Stimulated activated CD8-positive, alpha-beta memory T cell treated with anti-CD3 and anti-CD28 coated beads, Interleukin-12 subunit alpha, Interleukin-12 subunit beta, amount 100 ng/mL, for 1 hour (primary cell): Measurements from ENCODE around the gene DACH1.

Experiments
- DNase-seq: peaks from one replicate; pipeline ENCODE4 v3.0.0-alpha.2; 2020; ENCODE audit warnings: low read depth

The DACH1 gene

GRCh38 chr13:71583581-71583980, 283.4 kb downstream of the DACH1 start:
- no peak for DNase-seq

- no peak for DNase-seq
These were observed 286.4 kb downstream of the DACH1 start for GRCh38 chr13:71580614-71581013.

- DNase-seq: no peak
These were observed 289.0 kb downstream of the DACH1 start for GRCh38 chr13:71578048-71578447.

GRCh38 chr13:71577127-71577526, 289.9 kb downstream of the DACH1 start:
- no peak for DNase-seq

- no peak for DNase-seq
These were observed 290.4 kb downstream of the DACH1 start for GRCh38 chr13:71576571-71576970.

- DNase-seq: no peak
These were observed 320.1 kb downstream of the DACH1 start for GRCh38 chr13:71546881-71547280.

- no peak for DNase-seq
These were observed 326.9 kb downstream of the DACH1 start for GRCh38 chr13:71540098-71540497.

GRCh38 chr13:71536201-71536600, 330.8 kb downstream of the DACH1 start:
- DNase-seq: no peak

- no peak for DNase-seq
These were observed 342.2 kb downstream of the DACH1 start for GRCh38 chr13:71524613-71525304.

GRCh38 chr13:71524245-71524612, 342.8 kb downstream of the DACH1 start:
- DNase-seq: no peak

- no peak for DNase-seq
These were observed 344.0 kb downstream of the DACH1 start for GRCh38 chr13:71522941-71523526.

GRCh38 chr13:71517004-71517403, 350.0 kb downstream of the DACH1 start:
- no peak for DNase-seq

- no peak for DNase-seq
These were observed 350.5 kb downstream of the DACH1 start for GRCh38 chr13:71516521-71516920.

- no peak for DNase-seq
These were observed 351.3 kb downstream of the DACH1 start for GRCh38 chr13:71515744-71516038.

GRCh38 chr13:71514900-71515743, 351.9 kb downstream of the DACH1 start:
- DNase-seq: no peak

GRCh38 chr13:71513411-71514033, 353.5 kb downstream of the DACH1 start:
- no peak for DNase-seq

GRCh38 chr13:71503781-71504180, 363.2 kb downstream of the DACH1 start:
- DNase-seq: no peak

GRCh38 chr13:71499944-71500514, 367.0 kb downstream of the DACH1 start:
- no peak for DNase-seq

- DNase-seq: no peak
These were observed 367.8 kb downstream of the DACH1 start for GRCh38 chr13:71499235-71499634.

GRCh38 chr13:71493189-71493588, 373.8 kb downstream of the DACH1 start:
- DNase-seq: no peak

GRCh38 chr13:71492346-71492871, 374.6 kb downstream of the DACH1 start:
- DNase-seq: no peak

GRCh38 chr13:71491010-71491409, 376.0 kb downstream of the DACH1 start:
- no peak for DNase-seq
